Neural progenitor cell (in vitro differentiated cells): ENCODE data around the gene PHF20. TPM values are rescaled to one million over a fixed set of nuclear protein-coding genes. Genes with fewer than 3 reads are reported as not detected.

Source experiments
- DNase-seq: peaks from one replicate; pipeline ENCODE4 v3.0.0-alpha.2; 2016; ENCODE audit warnings: low spot score
- H2AFZ ChIP-seq: fragments of 200-600 bp; sonication (generic); replicated peaks from 2 replicates; pipeline ENCODE4 v1.6.1; 2016; ENCODE audit warnings: antibody characterized with exemption
- H3F3A ChIP-seq: fragments of 200-600 bp; sonication (generic); 2 replicates; pipeline ENCODE4 v1.6.1; 2016; ENCODE audit warnings: antibody characterized with exemption, low read depth
- H3K27ac ChIP-seq: fragments of 200-600 bp; sonication (generic); 2 replicates; pipeline ENCODE4 v1.5.1; 2016; ENCODE audit warnings: mild to moderate bottlenecking
- H3K27me3 ChIP-seq: fragments of 200-600 bp; sonication (generic); 2 replicates; pipeline ENCODE4 v1.6.1; 2016; ENCODE audit warnings: mild to moderate bottlenecking, moderate library complexity
- H3K36me3 ChIP-seq: fragments of 200-600 bp; sonication (generic); 2 replicates; pipeline ENCODE4 v1.5.1; 2016
- H3K4me1 ChIP-seq: fragments of 200-600 bp; sonication (generic); 2 replicates; pipeline ENCODE4 v1.6.1; 2016; ENCODE audit warnings: mixed run types
- H3K4me2 ChIP-seq: fragments of 200-600 bp; sonication (generic); 2 replicates; pipeline ENCODE4 v1.6.1; 2016
- H3K4me3 ChIP-seq: fragments of 200-600 bp; sonication (generic); 2 replicates; pipeline ENCODE4 v1.5.1; 2016
- H3K79me2 ChIP-seq: fragments of 200-600 bp; sonication (generic); 2 replicates; pipeline ENCODE4 v1.6.1; 2016; ENCODE audit warnings: low read depth
- H3K9ac ChIP-seq: fragments of 200-600 bp; sonication (generic); 2 replicates; pipeline ENCODE4 v1.6.1; 2016
- H3K9me3 ChIP-seq: fragments of 200-600 bp; sonication (generic); 2 replicates; pipeline ENCODE4 v1.5.1; 2016; ENCODE audit warnings: low read depth
- H4K20me1 ChIP-seq: fragments of 200-600 bp; sonication (generic); 2 replicates; pipeline ENCODE4 v1.6.1; 2016; ENCODE audit warnings: low read depth
- H3K27ac Mint-ChIP-seq: 3 replicates; pipeline ENCODE4 v1.8.0; 2021; ENCODE audit warnings: mixed read lengths
- H3K27me3 Mint-ChIP-seq: 2 replicates; pipeline ENCODE4 v1.8.0; 2022; ENCODE audit warnings: low read depth, mild to moderate bottlenecking, inconsistent platforms, moderate library complexity, mixed read lengths; ENCODE audit not compliant: insufficient read depth
- H3K36me3 Mint-ChIP-seq: 3 replicates; pipeline ENCODE4 v1.8.0; 2021; ENCODE audit warnings: mixed read lengths
- H3K4me1 Mint-ChIP-seq: 3 replicates; pipeline ENCODE4 v1.8.0; 2021; ENCODE audit warnings: mixed read lengths
- H3K4me3 Mint-ChIP-seq: 3 replicates; pipeline ENCODE4 v1.8.0; 2021; ENCODE audit warnings: mild to moderate bottlenecking, moderate library complexity, mixed read lengths
- H3K9me3 Mint-ChIP-seq: 3 replicates; pipeline ENCODE4 v1.8.0; 2020; ENCODE audit warnings: mixed read lengths
- CTCF ChIP-seq: fragments of 200-600 bp; sonication (generic); IDR thresholded peaks from 2 replicates; pipeline ENCODE4 v1.5.1; 2017; ENCODE audit warnings: antibody characterized with exemption, mild to moderate bottlenecking
- EZH2 ChIP-seq: fragments of 200-600 bp; sonication (generic); IDR thresholded peaks from 2 replicates; pipeline ENCODE4 v1.6.1; 2017; ENCODE audit warnings: antibody characterized with exemption, mild to moderate bottlenecking, moderate library complexity
- EZH2phosphoT487 ChIP-seq: fragments of 200-600 bp; sonication (generic); IDR thresholded peaks from 2 replicates; pipeline ENCODE4 v1.6.1; 2017; ENCODE audit warnings: antibody characterized with exemption
- total RNA-seq: library from RNA; depleted of rRNA; stranded (reverse); fragments of >200 nt; gene quantifications from 2 replicates; pipeline ENCODE4 v1.2.3, GENCODE V29; 2015; ENCODE audit warnings: low replicate concordance

PHF20 gene
- total RNA-seq, 1 donor from 2014 or later: 54.7 TPM

GRCh38 chr20:35828916-35829315 lies 57.1 kb downstream of the PHF20 start:
- Histone ChIP-seq H3K27ac (no peak overlapping the region), H3K4me1 (no peaks in the 10 kb centered on the region), H3K27me3 (no peaks in the 10 kb centered on the region), H3F3A (no peaks in the 10 kb centered on the region), H3K79me2 (peaks cover 62% of the 10 kb centered on the region), H3K4me3 (no peak overlapping the region), H3K36me3 (no peaks in the 10 kb centered on the region), H2AFZ (no peak overlapping the region), H3K4me2 (no peak overlapping the region), H3K9ac (no peak overlapping the region), H3K9me3 (no peaks in the 10 kb centered on the region), H4K20me1 (no peaks in the 10 kb centered on the region)
- no peak for TF ChIP-seq CTCF
- no peak for TF ChIP-seq EZH2
- no peak for TF ChIP-seq EZH2phosphoT487
- peaks cover 21% of the 10 kb centered on the region for H3K36me3 Mint-ChIP-seq
- no peak overlapping the region for H3K27ac Mint-ChIP-seq
- DNase-seq: no peak
- H3K27me3 Mint-ChIP-seq: no peaks in the 10 kb centered on the region
- peaks cover 2% of the 10 kb centered on the region for H3K9me3 Mint-ChIP-seq
- peaks cover 13% of the 10 kb centered on the region for H3K4me1 Mint-ChIP-seq
- no peak overlapping the region for H3K4me3 Mint-ChIP-seq

- peaks cover 15% of the 10 kb centered on the region for H3K4me1 Mint-ChIP-seq
- Histone ChIP-seq H3K27ac (no peak overlapping the region), H3K27me3 (no peaks in the 10 kb centered on the region), H3K9ac (no peak overlapping the region), H3K9me3 (no peaks in the 10 kb centered on the region), H3K4me3 (no peak overlapping the region), H3F3A (no peaks in the 10 kb centered on the region), H3K36me3 (no peaks in the 10 kb centered on the region), H3K4me1 (no peaks in the 10 kb centered on the region), H3K79me2 (peaks cover 64% of the 10 kb centered on the region), H3K4me2 (no peak overlapping the region), H4K20me1 (no peaks in the 10 kb centered on the region), H2AFZ (no peak overlapping the region)
- DNase-seq: no peak
- peaks cover 2% of the 10 kb centered on the region for H3K9me3 Mint-ChIP-seq
- H3K27me3 Mint-ChIP-seq: no peaks in the 10 kb centered on the region
- H3K27ac Mint-ChIP-seq: no peak overlapping the region
- H3K4me3 Mint-ChIP-seq: no peak overlapping the region
- TF ChIP-seq CTCF: no peak
- no peak for TF ChIP-seq EZH2
- TF ChIP-seq EZH2phosphoT487: no peak
- peaks cover 20% of the 10 kb centered on the region for H3K36me3 Mint-ChIP-seq
These were observed 58.4 kb downstream of the PHF20 start for GRCh38 chr20:35830264-35830663.

GRCh38 chr20:35831029-35831428 lies 59.2 kb downstream of the PHF20 start:
- Mint-ChIP-seq H3K27me3 (no peaks in the 10 kb centered on the region), H3K27ac (no peak overlapping the region), H3K4me3 (no peak overlapping the region), H3K9me3 (peaks cover 2% of the 10 kb centered on the region), H3K36me3 (peaks cover 21% of the 10 kb centered on the region), H3K4me1 (peaks cover 15% of the 10 kb centered on the region)
- no peak for TF ChIP-seq EZH2phosphoT487
- no peak for TF ChIP-seq CTCF
- TF ChIP-seq EZH2: no peak
- Histone ChIP-seq H2AFZ (no peak overlapping the region), H3K9me3 (no peaks in the 10 kb centered on the region), H3K27me3 (no peaks in the 10 kb centered on the region), H3F3A (no peaks in the 10 kb centered on the region), H3K4me3 (no peak overlapping the region), H3K9ac (no peak overlapping the region), H3K4me1 (no peaks in the 10 kb centered on the region), H3K36me3 (no peaks in the 10 kb centered on the region), H3K27ac (no peak overlapping the region), H4K20me1 (no peaks in the 10 kb centered on the region), H3K4me2 (no peak overlapping the region), H3K79me2 (peaks cover 64% of the 10 kb centered on the region)
- no peak for DNase-seq
